HG03354 (cell line): Measurements from ENCODE around the gene SRP68.

ENCODE experiments used
- ATAC-seq: cut with Tn5 transposase; IDR thresholded peaks from one replicate; pipeline ENCODE4 v1.9.1; 2021; ENCODE audit warnings: mild to moderate bottlenecking; ENCODE audit not compliant: unreplicated experiment, poor library complexity, severe bottlenecking

Gene SRP68

DNA sequence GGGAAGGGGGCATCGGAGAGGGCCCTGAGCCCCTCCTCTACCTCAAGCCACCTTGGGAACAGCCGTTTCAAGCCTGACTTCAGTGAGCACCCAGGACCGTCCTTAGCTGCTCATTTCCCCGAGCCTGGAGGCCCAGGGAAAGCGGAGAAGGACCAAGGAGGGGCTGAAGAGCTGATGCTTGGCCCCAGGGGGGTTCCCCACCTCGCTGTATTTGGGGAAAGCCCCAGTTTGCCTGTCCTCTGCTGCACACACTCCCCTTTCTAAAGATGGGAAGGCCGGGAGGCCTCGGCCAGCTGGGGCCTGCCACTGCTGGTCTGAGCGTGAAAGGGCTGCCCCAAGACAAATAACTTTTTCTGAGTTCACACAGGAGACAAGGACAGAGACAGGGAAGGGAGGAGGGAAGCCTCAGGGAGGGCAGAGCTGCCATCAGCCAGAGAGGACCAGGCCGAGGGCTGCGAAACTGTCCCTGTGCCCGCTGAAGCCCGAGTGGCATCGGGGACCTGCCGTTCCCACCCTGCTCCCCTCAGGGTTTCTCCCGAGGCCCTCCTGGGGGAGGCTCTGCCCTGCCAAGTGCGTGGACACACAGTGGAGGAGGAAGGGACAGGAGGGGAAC is 18.3 kb upstream of the SRP68 start:
- ATAC-seq = no peak

DNA sequence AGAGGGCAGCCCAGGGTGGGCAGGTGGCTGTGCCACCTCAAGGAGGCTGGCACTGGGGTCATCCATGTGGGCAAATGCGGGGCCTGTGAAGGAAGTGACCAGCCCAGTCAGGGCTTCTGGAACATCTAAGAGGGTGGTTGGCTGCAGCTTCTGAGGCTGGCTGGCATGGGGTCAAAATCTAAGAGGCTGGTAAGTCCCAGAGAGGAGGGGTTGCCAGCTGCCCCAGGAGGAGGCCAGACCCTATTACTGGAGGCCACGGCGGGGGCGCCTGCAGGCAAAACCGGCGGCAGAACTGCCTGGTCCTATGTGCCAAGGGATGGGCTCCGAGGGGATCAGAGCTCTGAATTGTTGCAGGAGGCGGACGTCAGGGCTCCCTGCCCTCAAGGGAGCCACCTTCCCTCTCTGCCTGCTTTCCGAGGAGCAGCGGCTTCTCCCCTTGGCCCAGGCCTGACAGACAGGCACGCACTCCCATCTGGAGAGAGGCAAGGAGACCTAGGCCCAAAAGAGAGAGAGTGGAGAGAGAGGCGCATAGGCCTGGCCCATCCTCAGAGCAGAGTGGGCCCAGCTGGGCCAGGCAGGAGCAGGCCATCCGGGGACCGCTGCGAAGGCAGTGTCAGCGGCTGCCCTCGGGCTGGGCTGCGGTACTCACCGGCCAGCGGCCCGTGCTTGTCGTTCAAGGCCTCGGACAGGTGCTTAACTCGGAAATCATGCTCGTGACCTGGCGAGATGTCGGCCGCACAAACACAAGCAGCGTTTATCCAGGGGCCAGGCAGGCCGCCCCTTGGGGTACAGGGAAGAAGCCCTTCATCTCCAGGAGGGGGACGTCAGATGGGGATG is 17.6 kb upstream of the SRP68 start:
- ATAC-seq = no peak

DNA sequence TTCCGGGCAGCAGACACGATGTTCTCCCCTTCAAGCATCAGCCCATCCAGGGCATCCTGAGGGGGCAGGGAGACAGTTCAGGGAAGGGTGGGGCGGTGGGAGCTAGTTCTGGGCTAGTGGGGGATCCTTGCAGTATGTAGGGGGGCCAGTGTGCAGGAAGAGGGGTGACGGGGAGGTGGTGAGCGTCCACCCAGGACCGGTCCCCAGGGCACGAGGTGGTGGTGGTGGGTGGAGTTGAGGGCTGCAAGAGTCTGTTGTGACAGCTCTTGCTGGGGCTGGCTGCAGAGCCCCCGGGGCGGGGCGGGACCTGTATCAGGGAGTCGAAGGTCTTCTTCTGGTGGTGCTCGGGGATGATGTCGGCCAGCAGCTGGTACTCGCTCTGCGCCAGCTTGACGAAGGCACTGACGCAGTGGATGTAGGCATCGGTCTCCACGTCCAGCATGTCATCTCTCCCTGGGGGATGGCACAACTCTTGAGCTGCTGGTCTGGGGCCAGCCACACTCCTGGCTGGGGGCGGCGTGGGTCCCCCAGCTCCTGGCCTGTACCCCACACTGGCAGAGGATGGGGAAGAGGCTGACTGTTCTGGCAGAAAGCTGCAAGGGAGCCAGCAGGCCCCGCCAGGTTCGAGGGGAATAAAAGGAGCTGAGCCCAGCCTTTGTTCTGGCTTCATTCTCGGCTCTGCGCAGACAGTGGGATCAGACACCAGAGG is 16.7 kb upstream of the SRP68 start:
- no peak for ATAC-seq

DNA sequence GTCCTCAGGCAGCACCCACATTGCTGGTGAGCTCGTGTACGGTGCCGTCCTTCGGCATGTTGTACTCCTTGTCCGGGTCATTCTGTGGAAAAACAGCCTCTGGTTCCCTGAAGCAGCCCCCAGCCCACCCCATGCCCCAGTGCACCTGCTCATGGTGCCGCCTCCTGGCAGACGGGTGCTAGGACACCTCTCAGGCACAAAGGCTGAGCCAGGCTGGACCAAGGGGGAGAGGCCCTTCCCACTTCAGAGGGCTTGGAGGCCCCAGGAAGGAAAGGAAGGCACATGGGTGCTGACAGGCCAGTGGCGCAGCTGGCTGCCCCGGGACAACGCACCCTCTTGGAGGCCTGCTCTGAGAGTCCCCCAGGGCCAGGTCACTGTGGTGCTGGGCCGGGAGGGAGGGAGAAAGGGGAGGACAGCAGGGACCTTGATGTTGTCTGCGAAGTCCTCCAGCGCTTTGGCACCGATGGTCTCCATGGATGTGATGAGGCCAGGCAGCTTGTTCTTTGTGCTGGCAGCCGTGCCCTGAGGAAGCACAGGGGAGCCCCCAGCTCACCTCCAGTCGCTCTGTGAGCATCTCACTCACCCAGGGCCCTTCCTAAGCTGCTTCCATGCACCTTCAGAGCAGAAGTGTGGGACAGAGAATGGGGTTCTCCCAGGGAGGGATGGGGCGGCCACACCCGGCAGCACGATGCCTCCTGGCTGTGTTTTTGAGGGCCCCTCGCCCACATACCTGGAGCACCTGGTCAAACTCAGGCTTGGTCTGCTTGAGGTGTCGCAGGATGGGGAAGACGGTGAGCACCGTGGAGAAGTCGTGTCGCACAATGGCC is 15.9 kb upstream of the SRP68 start:
- ATAC-seq = no peak

DNA sequence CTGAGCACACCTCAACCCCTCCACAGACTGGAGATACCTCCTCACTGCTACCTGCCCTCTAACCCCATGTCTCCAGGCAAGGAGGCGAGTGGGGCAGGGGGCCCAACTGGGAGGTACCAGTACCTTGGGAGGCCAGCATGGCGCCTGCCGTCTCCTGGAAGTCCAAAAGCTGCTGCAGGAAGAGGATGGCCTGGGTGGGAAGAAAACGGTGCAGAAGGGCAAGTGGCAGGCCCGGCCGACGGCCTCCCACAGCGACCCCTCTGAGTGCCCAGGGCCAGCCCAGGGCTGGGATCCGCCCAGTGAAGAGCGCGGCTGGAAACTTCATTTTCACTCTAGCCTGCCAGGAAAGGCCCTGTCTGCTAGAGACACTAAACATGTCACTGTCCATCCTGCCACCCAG is 15.2 kb upstream of the SRP68 start:
- no peak for ATAC-seq

DNA sequence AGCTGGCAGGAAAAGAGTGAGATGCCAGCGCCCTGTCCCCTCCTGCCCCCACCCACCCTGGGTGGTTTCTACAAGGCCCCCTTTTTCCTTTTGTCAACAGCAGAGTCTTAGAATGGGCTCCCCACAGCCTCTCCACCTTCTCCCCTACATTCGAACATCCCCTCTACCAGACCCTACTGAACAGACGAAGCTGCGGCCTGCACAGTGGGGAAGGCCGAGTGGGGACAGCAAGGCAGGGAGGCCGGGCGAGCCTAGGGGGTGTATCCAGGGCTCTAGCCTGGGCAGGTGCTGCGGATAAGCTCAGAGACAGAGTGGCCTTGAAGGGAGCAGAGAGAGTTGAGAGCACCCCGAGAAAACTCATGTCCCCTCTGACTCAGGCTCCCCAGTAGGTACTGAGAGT is 14.1 kb upstream of the SRP68 start:
- ATAC-seq = no peak

DNA sequence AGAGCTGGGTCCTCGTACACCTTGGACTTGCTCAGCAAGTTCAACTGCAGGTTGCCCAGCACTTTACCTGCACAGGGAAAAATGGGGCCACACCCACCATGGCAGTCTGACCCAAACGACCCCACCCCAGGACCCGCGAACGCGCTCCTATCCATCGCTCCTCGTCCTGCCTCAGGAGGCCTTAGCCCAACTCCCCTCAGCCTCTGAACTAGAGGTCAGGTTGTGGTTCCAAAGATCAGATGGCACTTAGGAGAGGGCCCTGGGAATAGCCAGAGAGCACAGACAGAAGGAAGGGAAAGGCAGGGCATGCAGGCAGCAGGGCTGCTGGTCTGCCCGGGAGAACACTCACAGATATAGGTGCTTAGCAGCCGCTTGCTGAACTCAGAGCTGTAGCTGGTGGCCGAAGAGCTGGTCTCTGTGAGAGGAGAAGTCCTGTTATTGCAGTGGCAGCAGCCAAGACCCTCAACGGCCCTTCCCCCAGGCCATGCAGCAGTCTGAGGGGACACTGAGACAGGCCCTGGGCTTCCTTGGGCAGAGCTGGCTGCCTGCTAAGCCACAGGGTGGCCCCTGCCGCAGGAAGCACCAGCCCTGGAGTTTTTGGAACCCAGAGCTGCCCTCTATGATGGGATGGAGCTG is 13.5 kb upstream of the SRP68 start:
- ATAC-seq = no peak

DNA sequence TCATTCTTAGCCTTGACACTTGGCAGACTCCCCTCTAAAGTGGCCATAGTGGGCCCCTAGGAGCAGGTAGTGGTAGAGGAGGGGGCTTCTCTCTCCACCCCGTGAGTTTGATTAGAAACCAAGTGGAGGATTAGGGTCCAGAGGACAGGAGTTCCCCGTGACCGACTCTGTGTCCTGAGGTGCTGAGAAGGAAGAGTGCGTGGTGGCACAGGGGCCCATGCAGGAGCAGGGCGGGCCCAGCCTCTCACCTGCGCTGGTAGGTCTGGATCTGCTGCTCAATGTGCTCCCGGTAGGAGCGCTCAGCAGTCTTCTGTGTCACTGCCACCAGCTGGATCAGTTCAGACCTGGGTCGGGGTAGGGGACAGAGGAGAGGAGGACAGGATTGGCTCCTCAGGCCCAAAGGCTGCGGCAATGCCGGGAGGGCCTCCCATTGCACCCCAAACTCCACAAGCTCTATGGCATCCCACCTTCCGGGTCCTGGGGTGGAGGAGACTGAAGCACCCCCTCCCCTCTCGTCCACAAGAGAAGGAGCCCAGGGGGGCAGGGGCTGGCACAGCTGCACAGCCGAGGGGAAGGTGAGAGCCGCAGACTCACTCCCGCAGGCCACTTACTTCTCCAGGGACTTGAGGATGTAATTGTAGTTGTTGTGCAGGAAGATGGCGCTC is 12.9 kb upstream of the SRP68 start:
- no peak for ATAC-seq

DNA sequence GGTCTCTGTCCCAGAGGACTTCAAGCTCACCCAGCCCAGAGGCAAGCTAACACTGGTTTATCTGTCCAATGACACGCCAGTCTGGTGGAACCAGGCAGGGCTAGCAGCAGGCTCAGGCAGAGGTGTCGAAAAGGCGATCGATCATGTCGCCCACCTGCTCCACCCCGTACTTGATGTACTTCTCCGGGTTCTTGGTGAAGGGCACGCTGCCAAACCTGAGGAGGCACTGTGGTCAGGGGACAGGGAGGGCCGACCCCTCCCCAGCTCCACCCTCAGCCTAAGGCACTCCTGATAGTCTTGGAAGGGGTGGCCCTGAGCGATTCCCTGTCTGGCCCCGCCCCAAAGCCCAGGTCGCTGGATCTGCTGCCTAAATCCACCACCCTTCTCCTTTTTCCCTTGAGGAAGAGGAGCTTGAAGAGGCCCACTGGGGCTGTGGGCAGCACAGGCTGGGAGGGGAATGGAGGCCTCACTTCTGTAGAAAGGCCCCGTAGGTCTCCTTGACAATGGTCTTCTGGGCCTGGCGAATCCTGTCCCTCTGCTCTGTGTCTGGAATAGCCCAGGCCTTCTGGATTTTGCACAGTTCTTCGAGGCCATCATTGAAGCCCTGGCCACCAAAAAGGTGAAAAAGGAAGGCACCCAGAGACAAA is 11.3 kb upstream of the SRP68 start:
- no peak for ATAC-seq

DNA sequence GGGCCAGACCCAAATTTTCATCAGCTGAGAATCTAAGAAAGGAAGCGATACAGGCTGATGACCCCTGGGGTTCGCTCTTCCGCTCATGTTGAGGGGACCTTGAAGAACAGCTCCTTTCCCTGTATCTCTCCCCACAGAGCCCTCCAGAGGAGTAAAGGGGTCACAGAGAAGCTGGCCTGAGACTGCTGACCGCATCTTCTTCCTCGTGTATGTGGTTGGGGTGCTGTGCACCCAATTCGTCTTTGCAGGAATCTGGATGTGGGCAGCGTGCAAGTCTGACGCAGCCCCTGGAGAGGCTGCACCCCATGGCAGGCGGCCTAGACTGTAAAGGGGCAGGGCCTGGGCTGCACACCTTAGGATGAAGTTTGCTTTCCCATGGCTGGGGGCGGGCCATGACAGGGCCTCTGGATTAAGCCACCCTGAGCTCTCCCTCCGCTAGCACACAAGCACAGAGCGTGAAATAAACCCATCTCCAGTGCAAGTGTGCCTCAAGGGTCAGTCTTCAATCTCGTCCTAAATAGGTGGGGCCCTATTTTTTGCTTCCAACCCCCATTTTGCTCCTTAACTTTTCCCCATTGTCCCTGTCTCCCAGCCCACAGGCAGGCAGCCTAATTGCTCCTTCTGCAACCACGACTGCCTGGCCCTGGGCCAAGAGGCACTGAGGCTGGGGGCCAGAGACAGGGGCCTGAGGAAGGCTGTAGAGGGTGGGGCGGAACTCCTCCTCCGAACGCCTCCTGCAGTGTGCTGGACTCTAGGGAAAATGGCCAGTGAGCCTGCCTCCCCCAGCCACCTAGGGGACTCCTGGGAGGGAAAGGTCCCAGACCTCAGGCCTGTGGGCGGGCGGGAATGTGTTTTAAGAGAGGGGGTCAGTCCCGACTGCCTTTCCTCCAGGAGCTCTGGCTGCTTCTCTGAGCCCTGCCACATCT is 10.3 kb upstream of the SRP68 start:
- ATAC-seq = no peak

DNA sequence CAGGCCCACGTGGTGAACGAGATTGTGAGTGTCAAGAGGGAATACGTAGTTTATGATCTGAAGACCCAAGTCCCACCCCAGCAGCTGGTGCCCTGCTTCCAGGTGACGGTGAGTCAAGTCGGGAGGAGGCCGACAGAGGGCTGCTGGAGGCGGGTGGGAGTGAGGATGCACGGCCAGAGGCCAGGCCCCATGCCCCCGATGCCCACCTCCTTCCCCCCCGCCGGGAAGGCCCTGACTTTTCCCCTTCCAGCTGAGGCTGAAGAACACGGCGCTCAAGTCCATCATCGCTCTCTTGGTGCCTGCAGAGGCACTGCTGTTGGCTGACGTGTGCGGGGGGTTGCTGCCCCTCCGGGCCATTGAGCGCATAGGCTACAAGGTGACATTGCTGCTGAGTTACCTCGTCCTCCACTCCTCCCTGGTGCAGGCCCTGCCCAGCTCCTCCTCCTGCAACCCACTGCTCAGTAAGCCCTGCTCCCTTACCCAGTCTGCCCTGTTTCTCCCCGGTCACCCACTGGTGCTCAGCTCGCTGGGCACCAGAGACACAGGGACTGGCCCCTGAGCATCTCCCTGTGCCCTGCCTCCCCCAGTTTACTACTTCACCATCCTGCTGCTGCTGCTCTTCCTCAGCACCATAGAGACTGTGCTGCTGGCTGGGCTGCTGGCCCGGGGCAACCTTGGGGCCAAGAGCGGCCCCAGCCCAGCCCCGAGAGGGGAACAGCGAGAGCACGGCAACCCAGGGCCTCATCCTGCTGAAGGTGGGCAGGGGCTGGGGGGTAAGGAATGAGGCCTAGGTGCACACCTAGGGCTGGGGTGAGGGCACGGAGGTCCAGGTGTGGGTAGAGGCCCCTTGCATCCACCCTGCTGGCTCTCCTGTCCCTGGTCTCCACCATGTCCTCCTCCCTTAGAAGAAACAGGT is 9.2 kb upstream of the SRP68 start:
- no peak for ATAC-seq

DNA sequence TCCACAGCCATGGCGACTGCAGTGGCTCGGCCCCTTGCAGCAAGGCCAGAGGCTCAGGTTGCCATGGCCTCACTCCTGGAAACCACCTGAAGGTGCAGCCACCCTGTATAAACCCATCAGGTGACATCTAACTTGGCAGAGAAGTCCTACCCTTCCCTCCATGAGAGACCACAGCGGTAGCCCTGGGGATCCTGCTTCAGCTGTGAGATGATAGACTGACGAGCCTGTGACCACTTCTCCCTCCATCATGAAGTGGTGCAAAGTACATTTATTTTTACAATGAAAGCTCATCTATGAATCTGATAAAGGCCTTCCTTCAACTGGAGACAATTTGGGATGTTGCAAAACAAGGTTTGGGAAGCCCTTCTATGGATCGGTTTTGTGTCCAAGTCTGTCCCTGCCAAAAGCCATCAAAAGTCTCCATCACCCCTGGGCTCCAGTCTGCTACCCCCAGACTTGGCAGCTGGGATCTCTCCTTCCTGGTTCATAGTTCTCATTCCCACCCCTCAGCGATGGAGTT is 8.5 kb upstream of the SRP68 start:
- no peak for ATAC-seq

DNA sequence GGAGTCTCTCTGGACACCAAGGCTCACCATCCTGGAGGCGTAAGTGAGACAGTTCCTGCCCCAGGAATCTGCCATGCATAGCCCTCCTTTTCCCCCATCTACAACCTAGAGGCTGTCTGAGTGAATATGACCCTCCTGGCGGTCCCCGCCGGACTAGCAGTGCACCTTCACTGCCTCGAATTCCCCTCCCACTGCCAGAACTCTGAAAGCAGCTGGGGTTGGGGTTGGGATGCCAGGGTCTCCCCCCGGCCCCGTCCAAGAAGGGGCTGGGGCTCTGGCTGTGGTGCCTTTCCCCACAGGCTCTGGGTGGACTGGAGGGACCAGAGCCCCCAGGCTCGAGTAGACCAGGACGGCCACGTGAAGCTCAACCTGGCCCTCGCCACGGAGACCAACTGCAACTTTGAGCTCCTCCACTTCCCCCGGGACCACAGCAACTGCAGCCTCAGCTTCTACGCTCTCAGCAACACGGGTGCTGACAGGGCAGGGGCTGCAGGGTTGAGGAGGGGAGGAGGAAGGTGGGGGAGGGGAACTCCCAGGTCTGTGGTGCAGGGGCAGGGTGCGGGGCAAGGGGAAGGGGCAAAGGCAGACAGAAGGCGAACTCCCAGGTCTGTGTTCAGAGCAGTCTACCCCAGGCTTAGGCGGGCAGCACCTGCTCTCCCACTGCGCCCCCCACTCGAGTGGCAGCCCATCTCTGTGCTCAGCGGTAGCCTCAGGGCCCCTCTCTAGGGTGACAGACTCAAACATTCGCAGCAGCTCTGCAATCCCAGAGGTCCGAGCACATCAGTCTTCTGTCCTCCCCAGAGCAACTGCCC is 7.8 kb upstream of the SRP68 start:
- ATAC-seq = no peak

DNA sequence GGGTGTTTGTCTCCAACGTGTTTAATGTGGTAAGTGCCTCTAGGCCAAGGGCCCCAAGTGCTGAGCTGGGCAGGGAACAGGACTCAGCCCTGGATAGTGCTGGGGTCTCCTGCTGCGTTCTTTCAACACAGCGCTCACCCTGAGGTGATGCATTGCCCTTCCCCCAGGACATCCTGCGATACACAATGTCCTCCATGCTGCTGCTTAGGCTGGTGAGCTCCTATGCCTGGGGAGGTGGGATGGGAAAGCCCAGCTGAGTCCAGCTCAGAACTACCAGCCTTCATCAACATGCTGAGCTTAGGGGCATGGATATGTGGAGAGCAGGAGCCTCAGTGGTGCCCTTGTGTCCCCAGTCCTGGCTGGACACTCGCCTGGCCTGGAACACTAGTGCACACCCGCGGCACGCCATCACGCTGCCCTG is 7.2 kb upstream of the SRP68 start:
- ATAC-seq = no peak

DNA sequence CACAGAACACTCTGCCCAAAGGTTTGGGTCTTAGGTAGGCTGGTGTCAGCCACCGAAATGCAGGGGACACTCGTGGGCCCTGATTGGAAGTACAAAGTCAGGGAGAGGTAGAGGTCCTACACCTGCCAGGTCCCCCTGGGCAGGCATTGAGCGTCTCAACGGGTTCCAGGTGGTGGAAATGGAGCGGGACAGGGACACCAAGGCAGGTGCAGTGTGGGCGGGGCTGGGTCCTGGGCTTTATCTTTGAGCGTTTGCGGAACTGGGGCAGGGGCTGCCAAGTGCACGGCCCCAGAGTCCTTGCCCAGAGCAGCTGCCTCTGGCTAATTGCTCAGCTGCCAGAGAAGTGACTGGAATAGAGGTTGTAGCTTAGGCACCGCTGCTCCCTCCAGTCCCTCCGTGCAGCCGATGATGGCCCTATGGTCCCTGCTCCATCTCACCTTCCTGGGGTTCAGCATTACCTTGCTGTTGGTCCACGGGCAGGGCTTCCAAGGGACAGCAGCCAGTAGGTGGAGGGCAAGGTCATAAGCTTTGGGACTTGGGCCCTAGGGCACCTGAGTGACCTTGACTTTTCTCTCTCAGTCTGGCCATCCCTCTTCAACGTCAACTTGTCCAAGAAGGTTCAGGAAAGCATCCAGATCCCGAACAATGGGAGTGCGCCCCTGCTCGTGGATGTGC is 6.7 kb upstream of the SRP68 start, which contains the start of gene ZACN:
Gene ZACN (plus strand): TSS at position 323 of the 675 bp plus-strand sequence. CDS start 83 bp downstream, at position 406.
- no peak for ATAC-seq
